ENCODE data around the gene SCYL3.

The SCYL3 gene

DNA sequence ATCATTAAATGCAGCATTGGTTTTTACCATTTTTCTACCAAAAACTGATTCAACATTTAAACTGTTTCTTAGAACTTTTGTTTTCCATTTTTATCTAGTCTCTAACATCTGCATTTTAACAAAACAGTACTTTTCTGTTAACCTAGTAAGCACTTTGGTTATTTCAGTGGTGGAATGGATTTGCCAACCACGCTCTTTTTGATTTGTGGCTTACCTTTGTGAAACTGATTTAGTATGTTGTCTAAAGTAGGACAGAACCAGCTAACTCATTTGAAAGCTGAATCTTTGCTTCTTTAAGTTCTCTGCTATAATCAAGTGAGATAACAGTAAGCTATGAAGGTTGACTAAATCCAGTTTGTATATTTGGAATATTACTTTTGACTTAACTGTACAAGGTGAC, 57.5 kb downstream of the SCYL3 start:
- no peak for DNase-seq (ENCODE audit: low read depth)
- no peak overlapping the region for H3K4me3 ChIP-seq (ENCODE audit: low read depth, low read length)
- TF ChIP-seq MAX (IDR thresholded peaks at IDR 0.05; ENCODE audit: low read depth, low read length) = no peak
- no peak for TF ChIP-seq CTCF (IDR thresholded peaks at IDR 0.05; ENCODE audit: low read depth, low read length)
- TF ChIP-seq MYC (IDR thresholded peaks at IDR 0.05; ENCODE audit: low read depth, low read length) = no peak
- no peak for TF ChIP-seq POLR2A (IDR thresholded peaks at IDR 0.05; ENCODE audit: extremely low read depth, insufficient read length)

GRCh38 chr1:169835647-169836046, 58.0 kb downstream of the SCYL3 start:
- no peak for DNase-seq (ENCODE audit: low read depth)

DNA sequence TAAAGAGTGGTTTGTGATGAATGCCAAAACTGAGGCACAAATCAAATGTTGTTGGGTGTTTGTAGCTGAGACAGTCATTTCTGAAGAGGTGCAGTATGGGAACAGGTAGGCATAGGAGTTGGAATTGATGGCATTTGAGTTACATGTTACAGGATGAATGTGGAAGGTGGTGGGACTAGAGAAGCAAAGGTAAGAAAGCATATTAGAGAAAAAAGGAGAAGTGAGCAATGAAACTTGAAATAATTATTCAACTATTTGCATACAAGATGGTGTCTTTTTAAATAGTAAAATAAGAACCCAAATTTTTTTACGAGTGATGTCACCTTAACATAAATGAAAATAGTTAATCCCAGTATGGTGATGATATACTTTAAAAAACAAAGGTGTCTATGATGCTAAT, 58.8 kb downstream of the SCYL3 start:
- TF ChIP-seq MAX (IDR thresholded peaks at IDR 0.05; ENCODE audit: low read depth, low read length) (no peak), POLR2A (IDR thresholded peaks at IDR 0.05; ENCODE audit: extremely low read depth, insufficient read length) (no peak), CTCF (IDR thresholded peaks at IDR 0.05; ENCODE audit: low read depth, low read length) (no peak), MYC (IDR thresholded peaks at IDR 0.05; ENCODE audit: low read depth, low read length) (no peak)
- DNase-seq (ENCODE audit: low read depth) = no peak
- H3K4me3 ChIP-seq (ENCODE audit: low read depth, low read length) = no peak overlapping the region

More at GRCh38 chr1:169835647-169836046, 58.0 kb downstream of the SCYL3 start:
- no peak overlapping the region for H3K4me3 ChIP-seq (ENCODE audit: low read depth, low read length)
- no peak for TF ChIP-seq MYC (IDR thresholded peaks at IDR 0.05; ENCODE audit: low read depth, low read length)
- no peak for TF ChIP-seq CTCF (IDR thresholded peaks at IDR 0.05; ENCODE audit: low read depth, low read length)
- no peak for TF ChIP-seq MAX (IDR thresholded peaks at IDR 0.05; ENCODE audit: low read depth, low read length)

GRCh38 chr1:169833179-169833901, 60.4 kb downstream of the SCYL3 start:
- no peak overlapping the region for H3K4me3 ChIP-seq (ENCODE audit: low read depth, low read length)
- no peak for DNase-seq (ENCODE audit: low read depth)
- no peak for TF ChIP-seq MYC (IDR thresholded peaks at IDR 0.05; ENCODE audit: low read depth, low read length)
- no peak for TF ChIP-seq POLR2A (IDR thresholded peaks at IDR 0.05; ENCODE audit: extremely low read depth, insufficient read length)
- TF ChIP-seq CTCF (IDR thresholded peaks at IDR 0.05; ENCODE audit: low read depth, low read length) = no peak
- TF ChIP-seq MAX (IDR thresholded peaks at IDR 0.05; ENCODE audit: low read depth, low read length) = no peak

GRCh38 chr1:169829671-169830070, 64.0 kb downstream of the SCYL3 start:
- no peak for TF ChIP-seq POLR2A (IDR thresholded peaks at IDR 0.05; ENCODE audit: extremely low read depth, insufficient read length)
- TF ChIP-seq MYC (IDR thresholded peaks at IDR 0.05; ENCODE audit: low read depth, low read length) = no peak
- no peak for TF ChIP-seq MAX (IDR thresholded peaks at IDR 0.05; ENCODE audit: low read depth, low read length)
- no peak for TF ChIP-seq CTCF (IDR thresholded peaks at IDR 0.05; ENCODE audit: low read depth, low read length)
- no peak for DNase-seq (ENCODE audit: low read depth)
- no peak overlapping the region for H3K4me3 ChIP-seq (ENCODE audit: low read depth, low read length)

Measured in NB4 (cell line).